Measurements from ENCODE around the gene USH2A.

Gene USH2A

GRCh38 chr1:215603319-215603718 is 819.9 kb downstream of the USH2A start:
- no peak for TF ChIP-seq CTCF (IDR thresholded peaks at IDR 0.05)

- TF ChIP-seq CTCF (IDR thresholded peaks at IDR 0.05): no peak
Observed at GRCh38 chr1:215601276-215601675, 822.0 kb downstream of the USH2A start.

- no peak for TF ChIP-seq CTCF (IDR thresholded peaks at IDR 0.05)
Observed at GRCh38 chr1:215600867-215601266, 822.4 kb downstream of the USH2A start.

- TF ChIP-seq CTCF (IDR thresholded peaks at IDR 0.05): no peak
Observed at GRCh38 chr1:215600258-215600792, 822.9 kb downstream of the USH2A start.

GRCh38 chr1:215599418-215600074 is 823.7 kb downstream of the USH2A start:
- no peak for TF ChIP-seq CTCF (IDR thresholded peaks at IDR 0.05)

GRCh38 chr1:215597961-215598360 is 825.3 kb downstream of the USH2A start:
- no peak for TF ChIP-seq CTCF (IDR thresholded peaks at IDR 0.05)

GRCh38 chr1:215595231-215595630 is 828.0 kb downstream of the USH2A start:
- no peak for TF ChIP-seq CTCF (IDR thresholded peaks at IDR 0.05)

GRCh38 chr1:215594640-215595039 is 828.6 kb downstream of the USH2A start:
- TF ChIP-seq CTCF (IDR thresholded peaks at IDR 0.05): no peak

Data from LNCAP (cell line).